ENCODE measurements around the gene MTUS2.

The MTUS2 gene

DNA sequence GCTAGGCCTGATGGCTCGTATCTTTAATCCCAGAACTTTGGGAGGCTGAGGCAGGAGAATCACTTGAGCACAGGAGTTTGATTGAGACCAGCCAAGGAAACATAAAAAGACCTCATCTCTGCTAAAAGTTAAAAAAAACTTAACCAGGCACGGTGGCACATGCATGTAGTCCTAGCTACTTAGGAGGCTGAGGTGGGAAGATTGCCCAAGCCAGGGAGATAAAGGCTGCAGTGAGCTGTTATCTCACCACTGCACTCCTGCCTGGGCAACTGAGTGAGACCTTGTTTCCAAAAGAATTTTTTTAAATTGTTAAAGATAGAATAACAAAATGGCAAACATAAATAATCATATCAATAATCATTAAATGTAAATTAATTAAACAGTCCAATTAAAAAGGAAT lies 365.8 kb downstream of the MTUS2 start:
- no peaks in the 10 kb centered on the region for H3K27me3 ChIP-seq (replicated peaks; ENCODE audit: insufficient read depth, low read length)
- H3K4me2 ChIP-seq (ENCODE audit: low read depth, low read length), result no peak overlapping the region
- no peaks in the 10 kb centered on the region for H3K9me2 ChIP-seq (replicated peaks; ENCODE audit: insufficient read depth, low read length)
- no peak for DNase-seq
- H2AFZ ChIP-seq (ENCODE audit: low read length), result no peak overlapping the region
- no peaks in the 10 kb centered on the region for H4K20me1 ChIP-seq (ENCODE audit: insufficient read depth, low read length)
- H3K9me3 ChIP-seq (replicated peaks; ENCODE audit: insufficient read depth, low read length), result no peaks in the 10 kb centered on the region
- H3K9ac ChIP-seq (ENCODE audit: low read length), result no peak overlapping the region
- no peaks in the 10 kb centered on the region for H3K79me2 ChIP-seq (ENCODE audit: low read length)
- no peak overlapping the region for H3K27ac ChIP-seq (ENCODE audit: low read length)
- H3F3A ChIP-seq (ENCODE audit: insufficient read depth, low read length), result no peaks in the 10 kb centered on the region
- TF ChIP-seq EZH2 (optimal IDR thresholded peaks at IDR 0.05; ENCODE audit: low read depth, low read length), result no peak
- TF ChIP-seq EZH2phosphoT487 (IDR thresholded peaks at IDR 0.05; ENCODE audit: low read length), result no peak
- TF ChIP-seq, protein P1, sequence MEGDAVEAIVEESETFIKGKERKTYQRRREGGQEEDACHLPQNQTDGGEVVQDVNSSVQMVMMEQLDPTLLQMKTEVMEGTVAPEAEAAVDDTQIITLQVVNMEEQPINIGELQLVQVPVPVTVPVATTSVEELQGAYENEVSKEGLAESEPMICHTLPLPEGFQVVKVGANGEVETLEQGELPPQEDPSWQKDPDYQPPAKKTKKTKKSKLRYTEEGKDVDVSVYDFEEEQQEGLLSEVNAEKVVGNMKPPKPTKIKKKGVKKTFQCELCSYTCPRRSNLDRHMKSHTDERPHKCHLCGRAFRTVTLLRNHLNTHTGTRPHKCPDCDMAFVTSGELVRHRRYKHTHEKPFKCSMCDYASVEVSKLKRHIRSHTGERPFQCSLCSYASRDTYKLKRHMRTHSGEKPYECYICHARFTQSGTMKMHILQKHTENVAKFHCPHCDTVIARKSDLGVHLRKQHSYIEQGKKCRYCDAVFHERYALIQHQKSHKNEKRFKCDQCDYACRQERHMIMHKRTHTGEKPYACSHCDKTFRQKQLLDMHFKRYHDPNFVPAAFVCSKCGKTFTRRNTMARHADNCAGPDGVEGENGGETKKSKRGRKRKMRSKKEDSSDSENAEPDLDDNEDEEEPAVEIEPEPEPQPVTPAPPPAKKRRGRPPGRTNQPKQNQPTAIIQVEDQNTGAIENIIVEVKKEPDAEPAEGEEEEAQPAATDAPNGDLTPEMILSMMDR (IDR thresholded peaks at IDR 0.05; ENCODE audit: low read length), result no peak
- H3K4me3 ChIP-seq (ENCODE audit: low read length), result no peak overlapping the region
- no peaks in the 10 kb centered on the region for H3K36me3 ChIP-seq (replicated peaks; ENCODE audit: insufficient read depth, low read length)
- no peaks in the 10 kb centered on the region for H3K4me1 ChIP-seq (ENCODE audit: low read length)

DNA sequence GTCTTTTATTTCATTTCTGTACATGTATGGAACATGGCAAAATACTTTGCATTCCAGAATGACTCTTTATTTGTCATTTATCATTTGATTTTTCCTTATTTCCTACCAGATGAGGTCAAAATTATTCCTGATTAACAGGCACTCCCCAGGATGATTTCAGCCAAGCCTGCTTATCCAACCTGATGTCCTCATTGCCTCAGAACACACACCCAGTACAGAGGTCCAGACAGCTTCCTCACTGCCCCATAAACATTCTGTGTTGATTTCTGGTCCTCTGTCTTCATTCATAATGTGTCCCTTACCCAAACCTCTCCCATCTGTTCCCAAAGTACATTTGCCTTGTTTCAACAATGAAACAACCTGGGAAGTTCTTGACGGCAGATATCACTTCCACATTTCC lies 367.4 kb downstream of the MTUS2 start:
- Histone ChIP-seq H3K4me2 (ENCODE audit: low read depth, low read length) (no peak overlapping the region), H3K9me2 (replicated peaks; ENCODE audit: insufficient read depth, low read length) (no peaks in the 10 kb centered on the region), H3F3A (ENCODE audit: insufficient read depth, low read length) (no peaks in the 10 kb centered on the region), H3K9me3 (replicated peaks; ENCODE audit: insufficient read depth, low read length) (no peaks in the 10 kb centered on the region), H3K4me1 (ENCODE audit: low read length) (no peaks in the 10 kb centered on the region), H3K9ac (ENCODE audit: low read length) (no peak overlapping the region), H3K27me3 (replicated peaks; ENCODE audit: insufficient read depth, low read length) (no peaks in the 10 kb centered on the region), H3K27ac (ENCODE audit: low read length) (no peak overlapping the region), H2AFZ (ENCODE audit: low read length) (no peak overlapping the region), H3K79me2 (ENCODE audit: low read length) (no peaks in the 10 kb centered on the region), H3K4me3 (ENCODE audit: low read length) (no peak overlapping the region), H3K36me3 (replicated peaks; ENCODE audit: insufficient read depth, low read length) (no peaks in the 10 kb centered on the region), H4K20me1 (ENCODE audit: insufficient read depth, low read length) (no peaks in the 10 kb centered on the region)
- DNase-seq, result no peak
- TF ChIP-seq, protein P1 (IDR thresholded peaks at IDR 0.05; ENCODE audit: low read length), result no peak
- TF ChIP-seq EZH2 (optimal IDR thresholded peaks at IDR 0.05; ENCODE audit: low read depth, low read length) (no peak), EZH2phosphoT487 (IDR thresholded peaks at IDR 0.05; ENCODE audit: low read length) (no peak)

DNA sequence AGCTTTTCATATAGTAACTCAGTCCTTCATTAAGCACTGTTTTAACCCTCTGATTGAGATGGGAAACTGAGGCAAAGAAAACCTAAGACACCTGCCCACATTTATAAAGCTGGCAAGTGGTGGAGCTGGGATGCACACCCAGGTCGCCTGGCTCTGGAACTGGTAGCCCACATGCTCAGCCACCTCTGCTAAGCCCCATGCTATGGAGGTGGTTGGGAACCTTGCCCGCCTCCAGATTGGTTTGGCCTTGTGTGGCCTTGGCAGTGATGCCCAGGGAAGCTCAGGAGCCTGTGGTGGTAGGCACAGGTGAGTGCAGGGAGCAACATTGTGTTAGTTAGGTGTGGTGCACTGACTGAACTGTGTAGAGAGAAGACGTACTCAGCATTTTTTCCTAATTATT lies 370.2 kb downstream of the MTUS2 start:
- H3K4me3 ChIP-seq (ENCODE audit: low read length), result no peak overlapping the region
- TF ChIP-seq, protein P1 (IDR thresholded peaks at IDR 0.05; ENCODE audit: low read length), result no peak
- TF ChIP-seq EZH2 (optimal IDR thresholded peaks at IDR 0.05; ENCODE audit: low read depth, low read length) (no peak), EZH2phosphoT487 (IDR thresholded peaks at IDR 0.05; ENCODE audit: low read length) (no peak)
- H3K9ac ChIP-seq (ENCODE audit: low read length), result no peak overlapping the region
- H3K36me3 ChIP-seq (replicated peaks; ENCODE audit: insufficient read depth, low read length), result no peaks in the 10 kb centered on the region
- no peaks in the 10 kb centered on the region for H3K4me1 ChIP-seq (ENCODE audit: low read length)
- no peaks in the 10 kb centered on the region for H3K9me3 ChIP-seq (replicated peaks; ENCODE audit: insufficient read depth, low read length)
- no peak for DNase-seq
- no peaks in the 10 kb centered on the region for H3K79me2 ChIP-seq (ENCODE audit: low read length)
- H4K20me1 ChIP-seq (ENCODE audit: insufficient read depth, low read length), result no peaks in the 10 kb centered on the region
- no peak overlapping the region for H3K4me2 ChIP-seq (ENCODE audit: low read depth, low read length)
- no peaks in the 10 kb centered on the region for H3K9me2 ChIP-seq (replicated peaks; ENCODE audit: insufficient read depth, low read length)
- H2AFZ ChIP-seq (ENCODE audit: low read length), result no peak overlapping the region
- no peaks in the 10 kb centered on the region for H3K27me3 ChIP-seq (replicated peaks; ENCODE audit: insufficient read depth, low read length)
- H3F3A ChIP-seq (ENCODE audit: insufficient read depth, low read length), result no peaks in the 10 kb centered on the region
- no peak overlapping the region for H3K27ac ChIP-seq (ENCODE audit: low read length)

All from MM.1S (cell line).